RPMI7951 (cell line): ENCODE results near the gene DNAJB13. TPM values are rescaled to one million over a fixed set of nuclear protein-coding genes. Genes with fewer than 3 reads are reported as not detected.
A peak's percentile ranks its signal among the peaks of the same experiment; 100 is the strongest.
"Not testable (repeated sequence)": the region's sequence is repeated elsewhere in the genome, so short reads cannot be mapped to it uniquely, and the experiment has no call there.

Source experiments
- DNase-seq: peaks from one replicate; pipeline ENCODE4 v3.0.0-alpha.2; 2012; ENCODE audit warnings: low read depth
- total RNA-seq: library from RNA; depleted of rRNA; stranded (reverse); fragments of >200 nt; shearing (Covaris generic); gene quantifications from 2 replicates; pipeline ENCODE4 v1.2.3, GENCODE V29; 2014

Gene DNAJB13
- total RNA-seq, 1 experiment from 2014 or later: 0.12 TPM

DNA sequence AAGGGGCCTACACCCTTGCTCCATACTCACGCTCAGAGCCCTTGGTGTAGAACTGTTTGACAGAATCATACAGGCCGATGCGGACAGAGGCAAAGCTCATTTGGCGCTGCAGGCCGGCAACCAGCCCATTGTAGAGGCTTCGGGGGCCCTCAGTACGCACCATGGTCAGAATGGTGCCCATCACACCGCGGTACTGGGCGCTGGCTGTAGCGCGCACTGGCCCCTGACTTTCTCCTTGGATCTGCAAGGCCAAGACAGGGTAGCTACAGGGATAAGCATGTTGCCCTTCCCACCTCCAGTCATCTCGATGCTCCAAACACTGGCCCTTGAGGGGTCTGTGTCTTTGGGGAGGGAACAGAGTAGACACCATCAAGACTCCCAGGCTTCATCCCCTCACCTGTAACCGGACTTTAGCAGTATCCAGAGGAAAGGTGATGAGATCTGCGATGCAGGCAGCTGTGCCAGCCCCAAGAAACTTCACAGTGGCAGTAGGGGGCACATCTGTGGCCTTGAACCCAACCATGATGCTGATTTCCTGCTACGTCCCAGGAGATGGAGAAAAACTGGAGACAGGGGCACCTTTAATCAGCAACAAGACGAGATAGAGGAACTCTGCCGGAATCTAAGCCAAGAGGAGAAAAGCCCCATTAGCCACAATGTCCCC is 27.2 kb downstream of the DNAJB13 start:
- DNase-seq: no peak

DNA sequence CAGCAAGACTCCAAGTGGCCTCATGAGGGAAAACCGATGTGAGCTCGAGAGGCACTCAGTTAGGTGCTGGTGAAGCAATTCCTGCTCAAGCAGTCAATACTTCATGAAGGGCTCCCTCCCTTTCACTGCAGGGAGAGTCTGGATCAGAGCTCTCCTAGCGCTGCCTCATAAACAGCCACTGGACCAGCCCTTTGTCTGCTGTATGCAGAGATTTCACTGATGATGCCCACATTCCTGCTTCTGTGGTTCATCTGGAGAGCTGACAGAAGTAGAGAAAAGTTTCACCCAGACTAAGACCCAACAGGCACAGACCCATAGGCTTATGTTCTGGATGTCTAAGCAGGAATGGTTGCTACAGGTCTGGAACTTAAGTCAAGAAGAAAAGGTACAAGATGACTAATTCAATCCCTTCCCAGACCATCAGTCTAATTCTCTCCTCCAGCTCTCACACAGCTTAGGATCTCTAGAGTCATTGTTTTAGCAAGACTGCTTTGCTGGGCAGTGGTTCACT is 27.8 kb downstream of the DNAJB13 start:
- no peak for DNase-seq

DNA sequence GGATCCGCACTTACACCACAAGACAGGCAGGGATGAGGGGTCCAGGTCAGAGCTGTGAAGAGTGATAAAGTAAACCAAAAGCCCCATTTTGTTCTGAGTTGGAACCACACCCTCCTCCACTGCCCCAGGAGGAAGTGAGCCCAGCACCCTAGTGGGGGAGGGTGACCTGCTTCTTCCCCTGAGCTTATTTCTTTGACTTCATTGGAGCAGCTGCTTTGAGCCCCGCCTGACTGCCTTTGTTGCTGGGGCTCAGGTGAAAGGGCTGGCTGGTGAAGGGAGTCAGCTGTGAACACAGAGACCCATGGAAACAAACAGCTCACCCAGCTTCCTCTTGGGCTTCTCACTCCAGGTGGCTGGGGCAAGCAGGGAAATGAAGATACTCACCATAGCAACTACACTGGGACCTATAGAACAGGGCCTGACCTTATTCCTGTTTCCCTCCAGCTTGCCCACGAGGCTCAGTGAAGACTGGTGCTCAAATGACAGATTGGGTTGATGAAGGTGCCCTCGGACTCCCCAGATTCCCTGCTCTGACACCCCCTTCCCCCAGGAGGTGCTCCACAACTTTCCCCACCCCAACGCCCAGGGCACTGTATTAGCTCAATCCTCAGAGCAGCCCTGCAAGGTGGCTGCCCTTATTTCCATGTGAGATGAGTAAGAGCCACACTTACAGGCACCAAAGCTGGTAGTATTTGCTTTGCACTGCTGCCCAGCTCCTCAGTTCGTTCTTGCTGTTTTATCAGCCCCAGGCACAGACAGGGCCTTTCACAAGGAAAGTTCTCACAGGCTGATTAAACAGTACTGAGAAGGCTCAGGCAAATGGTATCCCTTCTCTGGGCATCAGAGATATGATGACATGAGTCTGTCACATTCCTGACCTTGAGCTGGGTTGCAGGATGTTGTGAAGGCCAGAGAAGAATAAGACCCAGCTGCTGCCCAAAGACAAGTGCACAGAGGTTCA is 29.5 kb downstream of the DNAJB13 start:
- DNase-seq: no peak

DNA sequence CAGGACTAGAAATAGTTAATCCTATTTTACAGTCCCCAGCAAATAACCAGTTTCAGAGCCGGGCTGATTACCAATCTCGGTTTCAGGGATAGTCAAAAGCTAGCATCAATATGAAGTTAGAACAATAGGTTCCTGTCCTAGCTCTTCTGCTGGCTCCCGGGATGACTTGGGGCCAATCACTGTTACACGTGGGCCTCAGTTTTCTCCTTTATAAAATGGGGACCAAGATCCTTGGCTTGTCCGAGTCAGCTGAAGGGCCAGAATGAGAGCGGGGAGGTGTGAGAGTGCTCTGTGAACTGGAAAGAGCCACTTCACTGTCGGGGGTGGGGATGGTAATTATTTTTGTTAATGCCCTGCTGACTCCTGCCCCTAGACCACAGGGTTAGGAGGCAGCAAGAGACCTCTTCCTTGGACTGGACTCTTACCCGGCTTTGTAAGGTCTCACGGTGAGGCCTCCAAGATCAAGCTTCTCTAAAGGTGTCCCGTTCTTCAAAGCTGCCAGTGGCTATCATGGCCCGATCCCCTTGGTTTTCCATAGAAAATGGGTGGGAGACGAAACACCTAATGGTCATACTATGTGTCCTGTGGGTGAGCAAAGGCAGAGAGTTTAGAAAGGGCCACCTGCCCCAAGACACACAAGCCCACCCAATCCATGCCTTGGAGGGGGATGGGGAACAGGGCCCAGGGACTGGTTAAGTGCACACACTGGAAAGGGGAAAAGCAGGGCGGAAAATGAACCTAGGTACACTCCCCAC is 30.4 kb downstream of the DNAJB13 start:
- DNase-seq: no peak

GRCh38 chr11:73982595-73982989 is 31.8 kb downstream of the DNAJB13 start, which contains the start of gene UCP2:
Gene UCP2, minus strand, starts transcription at chr11:73982843. Its CDS starts 4,465 bp downstream, at chr11:73978378.
- DNase-seq: peak; percentile 87

DNA sequence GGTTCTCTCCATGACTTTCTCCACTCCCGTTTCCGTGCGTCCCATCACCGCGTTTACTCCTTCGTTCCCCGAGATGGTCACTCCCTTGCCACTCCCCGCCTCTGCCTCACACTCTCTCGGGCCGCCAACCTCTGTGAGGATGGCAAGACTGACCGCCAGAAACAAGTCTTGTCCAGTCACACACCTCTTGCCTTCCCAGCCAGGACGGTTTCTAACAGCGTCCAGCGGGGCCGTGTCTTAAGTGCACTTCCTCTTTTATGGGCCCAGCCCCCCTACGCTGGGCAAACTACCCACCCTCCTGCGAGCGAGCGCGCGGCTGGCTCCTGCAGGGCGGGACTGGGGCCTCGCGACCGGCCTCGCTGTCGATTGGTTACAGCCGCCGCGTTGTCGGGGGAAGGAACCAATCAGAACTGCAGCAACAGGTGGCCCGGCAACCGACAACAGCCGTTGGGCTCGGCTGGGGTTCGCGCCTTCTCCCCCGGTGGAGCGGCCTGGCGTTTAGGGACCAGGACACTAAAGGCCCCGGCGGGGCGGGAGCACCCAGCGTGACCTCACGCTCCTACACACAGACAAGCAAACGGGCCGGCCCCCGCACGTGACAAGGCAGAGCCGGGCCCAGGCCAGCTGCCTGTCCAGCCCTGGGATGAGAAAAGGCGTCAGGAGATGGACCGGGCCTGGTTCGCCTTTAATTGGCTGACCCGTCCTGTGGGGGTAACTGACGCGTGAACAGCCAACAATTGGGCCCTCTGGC is 32.3 kb downstream of the DNAJB13 start:
- DNase-seq: peak; percentile 95

DNA sequence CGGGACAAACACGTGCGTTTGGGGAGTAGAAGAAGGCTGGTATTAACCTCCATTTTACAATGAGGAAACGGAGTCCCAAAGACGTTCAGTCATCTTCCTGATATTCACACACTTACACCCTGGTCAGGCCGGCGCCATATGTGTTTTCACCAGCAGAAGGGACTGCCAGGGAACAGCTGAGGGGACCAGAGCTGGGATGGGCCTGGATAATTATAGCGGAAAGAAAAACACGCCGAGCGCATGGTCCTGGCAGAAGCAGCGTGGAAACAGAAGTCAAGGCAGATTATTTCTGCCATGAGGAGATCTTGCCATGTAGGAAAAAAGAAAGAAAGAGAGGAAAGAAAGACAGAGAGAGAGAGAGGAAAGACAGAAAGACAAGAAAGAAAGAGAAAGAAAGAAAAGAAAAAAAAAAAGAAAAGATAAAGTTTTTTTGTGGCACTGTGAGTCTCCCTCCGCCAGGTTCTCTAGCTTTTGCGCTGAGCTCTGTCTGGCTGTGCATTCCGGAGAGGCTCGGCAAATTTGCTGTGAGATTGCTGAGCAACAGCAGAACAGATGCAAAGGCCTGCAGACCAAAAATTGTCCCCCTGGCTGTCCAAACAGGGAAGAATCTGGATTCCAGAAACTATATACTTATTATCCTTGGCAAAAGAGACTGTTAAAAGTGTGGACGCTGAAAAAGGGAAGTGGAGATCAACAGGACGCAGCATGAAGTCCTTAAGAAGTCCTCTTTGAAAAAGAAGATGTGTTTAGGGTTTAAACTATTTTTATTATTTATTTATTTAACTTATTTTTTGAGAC is 33.1 kb downstream of the DNAJB13 start:
- DNase-seq: no peak

DNA sequence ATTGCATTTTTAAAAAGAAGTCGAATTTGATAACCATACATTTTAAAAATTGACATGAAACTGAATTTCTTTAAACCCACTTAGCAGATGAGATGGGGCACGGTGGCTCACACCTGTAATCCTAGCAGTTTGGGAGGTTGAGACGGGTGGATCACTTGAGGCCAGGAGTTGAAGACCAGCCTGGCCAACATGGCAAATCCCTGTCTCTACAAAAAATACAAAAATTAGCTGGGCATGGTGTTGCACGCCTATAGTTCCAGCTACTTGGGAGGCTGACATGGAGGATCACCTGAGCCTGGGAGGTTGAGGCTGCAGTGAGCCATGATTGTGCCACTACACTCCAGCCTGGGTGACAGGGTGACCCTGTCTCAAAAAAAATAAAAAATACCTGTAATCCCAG is 34.8 kb downstream of the DNAJB13 start:
- not testable (repeated sequence) for DNase-seq

GRCh38 chr11:73988227-73988626 is 37.4 kb downstream of the DNAJB13 start:
- no peak for DNase-seq

DNA sequence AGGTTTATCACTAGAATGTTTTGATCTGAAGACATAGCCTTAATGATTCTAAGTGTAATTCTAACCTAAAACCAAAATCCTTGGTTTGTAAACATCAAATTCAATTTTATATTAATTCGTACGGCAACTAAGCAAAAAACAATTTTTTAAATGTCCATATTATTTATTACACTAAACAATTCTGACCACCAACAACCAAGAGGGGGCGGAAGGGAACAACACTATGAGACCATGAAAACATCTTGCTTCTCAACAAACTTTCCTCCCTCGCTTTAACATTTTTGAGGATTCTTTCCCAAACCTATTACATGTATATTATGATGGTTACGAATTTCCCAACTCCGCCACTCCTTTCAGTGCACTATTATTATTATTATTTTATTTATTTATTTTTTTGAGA is 38.3 kb downstream of the DNAJB13 start:
- no peak for DNase-seq

- DNase-seq: no peak
Observed at GRCh38 chr11:73990730-73991129, 39.9 kb downstream of the DNAJB13 start.

GRCh38 chr11:73991471-73992006 is 40.7 kb downstream of the DNAJB13 start:
- no peak for DNase-seq

- no peak for DNase-seq
Observed at GRCh38 chr11:73995247-73995646, 44.4 kb downstream of the DNAJB13 start.

GRCh38 chr11:73995731-73996130 is 44.9 kb downstream of the DNAJB13 start:
- no peak for DNase-seq

DNA sequence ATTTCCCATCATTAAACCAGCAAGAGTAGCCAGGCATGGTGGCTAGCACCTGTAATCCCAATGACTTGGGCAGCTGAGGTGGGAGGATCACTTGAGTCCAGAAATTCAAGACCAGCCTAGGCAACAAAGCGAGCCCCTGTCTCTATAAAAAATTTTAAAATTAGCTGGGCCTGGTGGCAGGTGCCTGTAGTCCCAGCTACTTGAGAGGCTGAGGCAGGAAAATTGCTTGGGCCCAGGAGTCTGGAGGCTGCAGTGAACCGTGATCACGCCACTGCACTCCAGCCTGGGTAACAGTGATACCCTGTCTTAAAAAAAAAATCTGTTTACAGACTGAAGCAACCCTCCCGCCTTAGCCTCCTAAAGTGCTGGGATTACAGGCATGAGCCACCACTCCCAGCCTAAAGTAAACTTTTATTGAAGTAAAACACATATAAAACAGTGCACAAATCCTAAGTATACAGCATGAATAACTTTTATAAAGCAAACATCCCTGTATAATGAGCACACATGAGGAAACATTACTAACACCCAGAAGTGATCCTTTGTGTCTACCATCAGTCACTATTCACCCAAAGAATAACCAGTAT is 45.4 kb downstream of the DNAJB13 start:
- DNase-seq: no peak

- no peak for DNase-seq
Observed at GRCh38 chr11:73997120-73997770, 46.4 kb downstream of the DNAJB13 start.

DNA sequence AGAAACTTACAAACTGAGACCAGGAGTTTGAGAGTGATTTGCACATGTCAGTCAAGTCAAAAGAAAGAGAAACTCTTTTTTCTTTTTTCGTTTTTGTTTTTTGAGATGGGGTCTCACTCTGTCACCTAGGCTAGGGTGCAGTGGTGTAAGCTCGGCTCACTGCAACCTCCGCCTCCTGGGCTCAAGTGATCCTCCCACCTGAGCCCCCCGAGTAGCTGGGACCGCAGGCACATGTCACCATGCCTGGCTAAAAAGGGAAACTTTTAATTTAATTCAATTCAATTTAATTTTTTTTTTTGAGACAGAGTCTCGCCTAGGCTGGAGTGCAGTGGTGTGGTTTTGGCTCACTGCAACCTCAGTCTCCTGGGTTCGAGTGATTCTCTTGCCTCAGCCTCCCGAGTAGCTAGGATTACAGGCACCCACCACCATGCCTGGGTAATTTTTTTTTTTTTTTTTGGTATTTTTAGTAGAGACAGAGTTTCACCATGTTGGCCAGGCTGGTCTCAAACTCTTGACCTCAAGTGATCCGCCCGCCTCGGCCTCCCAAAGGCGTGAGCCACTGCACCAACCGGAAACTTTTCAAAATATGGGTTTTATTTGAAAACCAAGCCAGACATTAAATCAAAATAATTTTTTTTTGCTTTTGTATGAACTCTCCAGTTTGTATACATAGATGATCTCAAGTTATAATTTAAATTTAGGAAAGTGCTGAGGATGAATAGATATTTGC is 48.2 kb downstream of the DNAJB13 start:
- no peak for DNase-seq

GRCh38 chr11:73999581-74000306 is 48.9 kb downstream of the DNAJB13 start:
- DNase-seq: no peak
